Body of pancreas (tissue), 4 donors: ENCODE measurements around the gene PMM2. TPM values are rescaled to one million over a fixed set of nuclear protein-coding genes. Genes with fewer than 3 reads are reported as not detected.
"Not testable (repeated sequence)": the region's sequence is repeated elsewhere in the genome, so short reads cannot be mapped to it uniquely, and the experiment has no call there.

Experiments used
- ATAC-seq: fragments of 150-250 bp; one replicate; pipeline ENCODE4 v1.9.1; 2016
- DNase-seq, 4 donors: peaks; one replicate each; pipeline ENCODE4 v3.0.0-alpha.2; 2019
- H3K27ac ChIP-seq, 4 donors: fragments of 200-600 bp; sonication (generic); 1 replicate in 3 of 4; 2 replicates in 1 of 4; pipeline versions ENCODE4 v1.5.1 to v1.6.1; 2016 to 2019; ENCODE audit warnings: mild to moderate bottlenecking in 1 of 4, mixed read lengths in 1 of 4, moderate library complexity in 1 of 4
- H3K27me3 ChIP-seq, 2 donors: fragments of 200-600 bp; sonication (generic); one replicate each; pipeline ENCODE4 v1.6.0; 2016; ENCODE audit warnings: mild to moderate bottlenecking in 1 of 2
- H3K36me3 ChIP-seq, 2 donors: fragments of 200-600 bp; sonication (generic); replicated peaks in 1 of 2; 2 replicates each; pipeline ENCODE4 v1.5.1; 2016; ENCODE audit warnings: low read depth in 2 of 2; ENCODE audit not compliant: insufficient read depth in 1 of 2
- H3K4me1 ChIP-seq: fragments of 200-600 bp; sonication (generic); one replicate; pipeline ENCODE4 v1.6.0; 2016
- H3K4me3 ChIP-seq, 2 donors: fragments of 200-600 bp; sonication (generic); 1 replicate in 1 of 2; 2 replicates in 1 of 2; pipeline ENCODE4 v1.5.1; 2016 to 2019
- H3K9me3 ChIP-seq, 3 donors: fragments of 200-600 bp; sonication (generic); 1 replicate in 2 of 3; 2 replicates in 1 of 3; pipeline ENCODE4 v1.5.1; 2016
- CTCF ChIP-seq, 7 experiments: fragments of 450-650 bp in 4 of 7; fragments of 200-600 bp in 3 of 7; sonication (generic) in 3 of 7; IDR thresholded peaks; one replicate each; pipeline ENCODE4 v1.5.1; 2016 to 2019; ENCODE audit warnings: antibody characterized with exemption in 7 of 7
- POLR2A ChIP-seq, 3 donors: fragments of 450-650 bp; IDR thresholded peaks; one replicate each; pipeline ENCODE4 v1.6.1; 2016; ENCODE audit warnings: antibody characterized with exemption in 3 of 3, mild to moderate bottlenecking in 2 of 3
- WGBS, 2 donors: methylation state at CpG; one replicate each; pipeline ENCODE4 v1.1.5; 2017; 5-methylcytosine and 5-hydroxymethylcytosine counted together
- intact Hi-C: fragments of 100-400 bp; cut with DNase I; formaldehyde crosslinking; loops from one replicate; pipeline ENCODE4 v1.15.1; 2023
- total RNA-seq, 2 donors: library from RNA; depleted of rRNA; stranded (reverse); fragments of >200 nt; gene quantifications; one replicate each; pipeline ENCODE4 v1.1.0, GENCODE V29; 2016

PMM2 gene
- total RNA-seq, 2 donors from 2014 or later, result 34.8 to 127 TPM

GRCh38 chr16:8776129-8776584 is 21.5 kb upstream of the PMM2 start:
- intact Hi-C loops, result no loop called here
- no peak overlapping the region for H3K4me3 ChIP-seq
- DNase-seq, result no peak
- no peak overlapping the region for H3K27ac ChIP-seq
- no peaks in the 10 kb centered on the region for H3K27me3 ChIP-seq
- peaks cover 9% of the 10 kb centered on the region for H3K4me1 ChIP-seq
- TF ChIP-seq POLR2A (IDR thresholded peaks at IDR 0.05) (no peak), CTCF (IDR thresholded peaks at IDR 0.05) (no peak)
- H3K9me3 ChIP-seq, result no peaks in the 10 kb centered on the region
- ATAC-seq, result no peak
- peaks cover 8 to 15% of the 10 kb centered on the region in 2 donors for H3K36me3 ChIP-seq
- 79 to 93% methylated on average over 3 to 11 of the region's 12 CpGs for WGBS, 2 donors

- Histone ChIP-seq H3K9me3 (no peaks in the 10 kb centered on the region), H3K36me3 (peaks cover 8 to 10% of the 10 kb centered on the region in 2 donors), H3K4me1 (peaks cover 9% of the 10 kb centered on the region), H3K27me3 (no peaks in the 10 kb centered on the region), H3K27ac (no peak overlapping the region), H3K4me3 (no peak overlapping the region)
- intact Hi-C loops, result no loop called here
- DNase-seq (no peak), ATAC-seq (no peak)
- 94 to 95% methylated on average over 6 to 7 of the region's 7 CpGs for WGBS, 2 donors
- no peak for TF ChIP-seq CTCF (IDR thresholded peaks at IDR 0.05)
These were observed 20.4 kb upstream of the PMM2 start for GRCh38 chr16:8777217-8777616.

- 90 to 95% methylated on average over 7 to 8 of the region's 8 CpGs for WGBS, 2 donors
- no peaks in the 10 kb centered on the region for H3K4me1 ChIP-seq
- ATAC-seq (no peak), DNase-seq (no peak)
- H3K9me3 ChIP-seq, result no peaks in the 10 kb centered on the region
- no peak overlapping the region for H3K27ac ChIP-seq
- H3K36me3 ChIP-seq, result peaks cover 4 to 8% of the 10 kb centered on the region in 2 donors
- no peaks in the 10 kb centered on the region for H3K27me3 ChIP-seq
- intact Hi-C loops, result loop anchor here (10.0 kb wide), 1 partner anchor 127 kb away; no protein-coding TSS in a partner anchor
- TF ChIP-seq CTCF (IDR thresholded peaks at IDR 0.05) (no peak), POLR2A (IDR thresholded peaks at IDR 0.05) (no peak)
- H3K4me3 ChIP-seq, result no peak overlapping the region
These were observed 15.8 kb upstream of the PMM2 start for GRCh38 chr16:8781797-8782196.

- Histone ChIP-seq H3K4me3 (no peak overlapping the region), H3K27me3 (no peaks in the 10 kb centered on the region), H3K36me3 (peaks cover 4 to 8% of the 10 kb centered on the region in 2 donors), H3K27ac (no peak overlapping the region), H3K9me3 (no peaks in the 10 kb centered on the region), H3K4me1 (no peaks in the 10 kb centered on the region)
- intact Hi-C loops, result loop anchor here (10.0 kb wide), 1 partner anchor 128 kb away; no protein-coding TSS in a partner anchor
- 51 to 77% methylated on average over 6 of the region's 6 CpGs for WGBS, 2 donors
- ATAC-seq (no peak), DNase-seq (no peak)
- TF ChIP-seq POLR2A (IDR thresholded peaks at IDR 0.05) (no peak), CTCF (IDR thresholded peaks at IDR 0.05) (no peak)
These were observed 15.0 kb upstream of the PMM2 start for GRCh38 chr16:8782673-8783072.

GRCh38 chr16:8785408-8785807 is 12.2 kb upstream of the PMM2 start:
- no peaks in the 10 kb centered on the region for H3K4me1 ChIP-seq
- no peaks in the 10 kb centered on the region for H3K27me3 ChIP-seq
- intact Hi-C loops, result loop anchor here (10.0 kb wide), 1 partner anchor 131 kb away; no protein-coding TSS in a partner anchor
- H3K9me3 ChIP-seq, result no peaks in the 10 kb centered on the region
- no peak for TF ChIP-seq CTCF (IDR thresholded peaks at IDR 0.05)
- no peak for TF ChIP-seq POLR2A (IDR thresholded peaks at IDR 0.05)
- DNase-seq (no peak), ATAC-seq (no peak)
- no peaks in the 10 kb centered on the region for H3K36me3 ChIP-seq
- no peak overlapping the region for H3K27ac ChIP-seq
- WGBS, 2 donors, result 90 to 93% methylated on average over 6 of the region's 6 CpGs
- no peak overlapping the region for H3K4me3 ChIP-seq

GRCh38 chr16:8786316-8786715 is 11.3 kb upstream of the PMM2 start:
- H3K36me3 ChIP-seq, ATAC-seq, DNase-seq, H3K4me1 ChIP-seq, H3K4me3 ChIP-seq, H3K9me3 ChIP-seq, H3K27me3 ChIP-seq, H3K27ac ChIP-seq: not testable (repeated sequence)
- intact Hi-C loops, result loop anchor here (10.0 kb wide), 1 partner anchor 132 kb away; no protein-coding TSS in a partner anchor
- WGBS, 2 donors, result 59 to 60% methylated on average over 11 of the region's 11 CpGs
